ENCODE results near the gene CA9. TPM values are rescaled to one million over a fixed set of nuclear protein-coding genes. Genes with fewer than 3 reads are reported as not detected.

The CA9 gene
- total RNA-seq, 2 donors from 2014 or later, result 1.8 to 5.9 TPM

DNA sequence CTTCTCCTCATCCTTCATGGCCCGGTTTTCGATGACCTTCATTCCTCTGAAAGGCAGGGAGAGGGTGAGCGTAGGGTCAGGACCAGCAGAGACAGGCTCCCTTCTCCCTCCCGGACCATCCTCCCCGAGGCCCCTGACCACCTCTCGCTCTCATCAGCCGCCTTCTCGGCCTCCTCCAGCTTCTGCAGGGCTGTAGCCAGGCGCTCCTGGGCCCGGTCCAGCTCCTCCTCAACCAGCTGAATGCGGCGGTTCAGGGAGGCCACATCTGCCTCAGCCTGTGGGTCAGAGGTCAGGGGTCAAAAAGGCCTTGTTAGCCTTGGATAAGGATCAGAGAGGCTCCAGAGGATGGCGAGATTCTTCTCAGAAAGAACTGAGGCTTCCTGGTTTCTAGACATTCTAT, 11.8 kb downstream of the CA9 start:
- no peaks in the 10 kb centered on the region for H3K27me3 ChIP-seq
- no peaks in the 10 kb centered on the region for H3K36me3 ChIP-seq
- DNase-seq, result no peak
- intact Hi-C loops (cut with DNase I), result no loop called here
- no peak overlapping the region for H3K27ac ChIP-seq
- no peak overlapping the region for H3K9ac ChIP-seq (ENCODE audit: low read depth in 2 of 2, low read length in 2 of 2)
- no peak for TF ChIP-seq CTCF (IDR thresholded peaks at IDR 0.05)
- no peaks in the 10 kb centered on the region for H3K9me3 ChIP-seq
- H3K4me3 ChIP-seq, result no peak overlapping the region
- H3K4me1 ChIP-seq, result no peaks in the 10 kb centered on the region

GRCh38 chr9:35686222-35687203, 12.8 kb downstream of the CA9 start:
- peak overlapping the region in 1 of 2 donors; percentile 3 for H3K9ac ChIP-seq (ENCODE audit: low read depth in 2 of 2, low read length in 2 of 2)
- no peaks in the 10 kb centered on the region for H3K4me1 ChIP-seq

DNA sequence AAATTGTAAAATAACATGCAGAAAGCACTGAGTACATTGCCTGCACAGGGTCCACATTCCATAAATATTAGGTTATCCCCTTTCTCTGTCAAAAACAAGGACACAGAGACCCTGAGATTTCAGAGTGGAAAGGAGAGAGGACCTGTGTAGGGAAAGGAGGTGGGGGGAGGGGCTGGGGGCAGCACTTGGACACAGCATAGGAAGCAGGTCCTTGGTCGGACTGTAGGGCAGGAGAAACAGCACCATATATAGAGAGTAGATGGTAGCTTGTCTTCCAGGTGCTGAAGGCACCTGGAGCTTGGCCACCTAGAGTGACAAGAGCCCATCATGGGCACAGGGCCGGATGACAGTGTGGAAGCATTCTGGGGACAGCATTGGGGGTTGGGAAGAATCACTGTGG, 13.6 kb downstream of the CA9 start:
- Histone ChIP-seq H3K36me3 (no peaks in the 10 kb centered on the region), H3K27ac (no peak overlapping the region), H3K4me1 (no peaks in the 10 kb centered on the region), H3K9me3 (no peaks in the 10 kb centered on the region), H3K4me3 (peak overlapping the region; percentile 9), H3K27me3 (no peaks in the 10 kb centered on the region), H3K9ac (ENCODE audit: low read depth in 2 of 2, low read length in 2 of 2) (peak overlapping the region in 1 of 2 donors; percentile 31)
- TF ChIP-seq CTCF (IDR thresholded peaks at IDR 0.05), result no peak
- intact Hi-C loops (cut with DNase I), result no loop called here
- DNase-seq, result no peak

More at GRCh38 chr9:35686222-35687203, 12.8 kb downstream of the CA9 start:
- no peak for DNase-seq
- Histone ChIP-seq H3K4me3 (no peak overlapping the region), H3K27me3 (no peaks in the 10 kb centered on the region), H3K36me3 (no peaks in the 10 kb centered on the region), H3K9me3 (no peaks in the 10 kb centered on the region), H3K27ac (no peak overlapping the region)
- no peak for TF ChIP-seq CTCF (IDR thresholded peaks at IDR 0.05)
- intact Hi-C loops (cut with DNase I), result no loop called here

GRCh38 chr9:35687972-35688557, 14.3 kb downstream of the CA9 start:
- no peak for TF ChIP-seq CTCF (IDR thresholded peaks at IDR 0.05)
- DNase-seq, result no peak
- Histone ChIP-seq H3K36me3 (no peaks in the 10 kb centered on the region), H3K9me3 (no peaks in the 10 kb centered on the region), H3K27ac (no peak overlapping the region), H3K9ac (ENCODE audit: low read depth in 2 of 2, low read length in 2 of 2) (peak overlapping the region; percentile 43 to 52), H3K4me1 (no peaks in the 10 kb centered on the region), H3K4me3 (peak overlapping the region; percentile 55), H3K27me3 (no peaks in the 10 kb centered on the region)
- intact Hi-C loops (cut with DNase I), result no loop called here

DNA sequence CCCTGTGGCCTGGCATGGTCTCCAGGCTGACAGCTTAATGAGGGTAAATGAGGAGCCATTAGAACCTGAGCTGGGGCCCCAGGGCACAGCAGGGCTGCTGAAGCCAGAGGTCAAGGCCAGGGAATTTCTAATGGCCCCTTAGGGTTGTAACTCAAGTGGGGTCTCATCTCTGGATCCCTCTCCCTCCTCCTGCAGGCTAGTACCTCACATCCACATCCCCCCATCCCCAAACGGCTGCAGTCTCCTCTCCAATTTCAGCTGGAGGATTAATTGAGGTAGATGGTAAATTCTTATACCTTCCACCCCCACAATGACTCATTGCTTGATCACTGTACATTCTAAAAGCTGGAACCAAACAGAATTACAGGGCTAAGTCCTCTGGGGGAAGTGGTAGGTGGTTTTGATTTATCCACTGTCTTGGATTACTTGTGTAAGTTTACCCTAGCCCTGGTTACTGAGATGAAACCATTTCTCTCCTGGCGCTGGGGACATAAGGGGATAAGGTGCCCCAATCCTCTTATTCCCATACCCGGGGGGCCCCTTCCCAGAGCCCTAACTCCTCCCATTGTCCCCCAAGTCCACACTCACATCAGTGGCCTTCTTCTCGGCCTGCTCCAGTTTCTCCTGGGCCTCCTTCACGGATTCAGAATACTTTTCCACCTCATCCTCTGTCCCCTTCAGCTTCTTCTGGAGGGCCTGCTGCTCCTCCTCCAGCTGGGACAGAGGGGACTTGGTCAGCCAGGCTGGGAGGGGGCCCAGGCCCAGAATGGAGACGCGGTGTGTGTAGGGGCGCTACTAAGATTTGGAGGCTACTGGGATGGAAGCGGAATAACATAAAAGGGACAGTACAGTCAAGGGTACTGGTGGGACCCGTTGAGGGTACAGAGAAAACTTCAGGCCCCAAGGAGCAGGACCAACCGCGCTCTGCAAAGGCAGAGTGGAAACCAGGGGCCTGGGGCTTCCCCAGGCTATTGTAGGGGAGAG, 15.1 kb downstream of the CA9 start:
- peak overlapping the region; percentile 82 for H3K27ac ChIP-seq
- intact Hi-C loops (cut with DNase I), result no loop called here
- peak overlapping the region; percentile 52 to 66 for H3K9ac ChIP-seq (ENCODE audit: low read depth in 2 of 2, low read length in 2 of 2)
- no peaks in the 10 kb centered on the region for H3K36me3 ChIP-seq
- TF ChIP-seq CTCF (IDR thresholded peaks at IDR 0.05), result no peak
- DNase-seq, result no peak
- H3K27me3 ChIP-seq, result no peaks in the 10 kb centered on the region
- peak overlapping the region; percentile 55 for H3K4me3 ChIP-seq
- no peaks in the 10 kb centered on the region for H3K9me3 ChIP-seq
- H3K4me1 ChIP-seq, result no peaks in the 10 kb centered on the region
